NCI-H1048 (cell line): Measurements from ENCODE around the gene DAAM2.

ENCODE experiments used
- DNase-seq: peaks from one replicate; lab custom pipeline; 2025; lab: John Stamatoyannopoulos, UW

DAAM2 gene

DNA sequence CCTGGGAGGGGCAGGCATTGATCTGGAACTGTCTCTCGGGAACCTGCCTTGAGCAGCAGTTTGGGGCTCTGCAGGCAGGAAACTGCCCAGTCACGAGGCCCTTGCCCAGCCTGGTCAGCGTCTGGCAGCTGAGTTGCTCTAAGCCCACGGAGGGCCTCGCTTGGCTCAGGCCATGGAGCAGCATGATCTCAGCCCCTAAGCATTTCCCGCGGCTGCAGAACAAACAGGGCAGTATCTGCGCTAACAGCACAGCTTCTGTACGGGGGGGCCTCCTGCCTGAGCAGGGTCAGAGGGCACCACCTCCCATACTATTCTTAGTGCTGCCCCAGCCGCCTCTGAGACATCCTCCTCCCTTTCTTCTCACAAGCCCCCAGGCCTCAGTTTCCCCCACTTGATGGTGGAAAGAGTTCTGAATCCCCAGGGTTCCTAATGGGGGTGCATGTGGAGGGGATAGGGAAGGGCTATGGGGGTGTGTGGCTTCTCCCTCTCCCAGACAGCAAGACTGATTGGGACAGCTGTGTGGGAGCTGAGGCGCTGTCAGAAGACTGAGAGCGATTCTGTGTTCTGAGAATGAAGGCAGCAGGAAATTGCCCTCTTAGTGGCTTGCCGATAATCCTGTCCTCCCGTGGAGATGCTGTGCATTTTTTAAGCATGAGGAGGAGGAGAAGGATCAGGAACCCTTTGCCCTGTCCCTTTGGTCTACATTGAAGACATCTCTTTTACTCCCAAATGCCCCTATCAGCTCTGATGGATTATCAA lies 95.7 kb downstream of the DAAM2 start:
- DNase-seq: no peak

DNA sequence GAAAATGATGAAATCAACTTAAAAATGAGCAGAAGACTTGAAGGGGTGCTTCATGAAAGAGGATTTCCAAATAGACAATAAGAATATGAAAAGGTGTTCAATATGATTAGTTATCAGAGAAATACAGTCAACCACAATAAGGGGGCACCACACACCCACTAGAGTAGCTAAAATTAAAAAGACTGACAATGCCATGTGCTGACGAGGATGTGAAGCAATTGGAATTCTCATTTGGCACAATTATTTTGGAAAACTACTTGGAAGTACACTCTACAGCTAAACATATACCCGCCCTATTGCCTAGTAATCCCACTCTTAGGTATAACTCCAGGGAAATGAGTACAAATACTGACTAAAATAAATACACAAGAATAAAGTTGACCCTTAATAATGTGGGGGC lies 97.1 kb downstream of the DAAM2 start:
- DNase-seq: no peak

DNA sequence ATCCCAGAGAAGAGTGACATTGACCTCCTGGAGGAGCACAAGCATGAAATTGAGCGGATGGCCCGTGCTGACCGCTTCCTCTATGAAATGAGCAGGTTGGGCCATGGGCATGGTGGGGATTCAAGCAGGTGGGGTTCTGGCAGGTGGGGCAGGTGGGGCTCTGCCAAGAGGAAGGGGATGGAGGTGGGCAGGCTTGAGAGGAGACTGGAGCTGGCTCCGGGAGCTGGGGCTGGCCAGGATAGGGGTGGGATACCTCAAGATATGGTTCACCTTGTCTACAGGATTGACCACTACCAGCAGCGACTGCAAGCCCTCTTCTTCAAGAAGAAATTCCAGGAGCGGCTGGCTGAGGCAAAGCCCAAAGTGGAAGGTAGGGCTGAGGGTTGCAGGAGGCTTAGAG lies 99.2 kb downstream of the DAAM2 start:
- DNase-seq: no peak

DNA sequence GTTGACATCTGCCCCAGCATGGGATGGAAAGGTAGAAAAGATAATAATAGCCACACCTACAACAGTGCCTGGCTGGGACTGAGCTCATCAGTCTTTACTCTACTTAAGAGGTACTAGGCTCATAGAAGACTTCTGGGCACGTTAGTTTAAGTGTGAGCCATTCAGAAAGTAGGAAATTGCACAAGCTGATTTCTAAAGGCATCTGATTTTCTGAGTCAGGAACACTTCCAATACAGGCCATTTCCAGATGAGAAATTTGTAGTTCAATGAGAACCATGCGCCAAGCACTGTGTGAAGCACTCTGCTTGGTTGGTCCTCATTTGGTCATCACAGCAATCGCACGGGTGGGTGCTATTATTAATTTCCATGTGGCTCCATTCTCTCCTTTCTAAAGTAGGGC lies 99.8 kb downstream of the DAAM2 start:
- DNase-seq: no peak

DNA sequence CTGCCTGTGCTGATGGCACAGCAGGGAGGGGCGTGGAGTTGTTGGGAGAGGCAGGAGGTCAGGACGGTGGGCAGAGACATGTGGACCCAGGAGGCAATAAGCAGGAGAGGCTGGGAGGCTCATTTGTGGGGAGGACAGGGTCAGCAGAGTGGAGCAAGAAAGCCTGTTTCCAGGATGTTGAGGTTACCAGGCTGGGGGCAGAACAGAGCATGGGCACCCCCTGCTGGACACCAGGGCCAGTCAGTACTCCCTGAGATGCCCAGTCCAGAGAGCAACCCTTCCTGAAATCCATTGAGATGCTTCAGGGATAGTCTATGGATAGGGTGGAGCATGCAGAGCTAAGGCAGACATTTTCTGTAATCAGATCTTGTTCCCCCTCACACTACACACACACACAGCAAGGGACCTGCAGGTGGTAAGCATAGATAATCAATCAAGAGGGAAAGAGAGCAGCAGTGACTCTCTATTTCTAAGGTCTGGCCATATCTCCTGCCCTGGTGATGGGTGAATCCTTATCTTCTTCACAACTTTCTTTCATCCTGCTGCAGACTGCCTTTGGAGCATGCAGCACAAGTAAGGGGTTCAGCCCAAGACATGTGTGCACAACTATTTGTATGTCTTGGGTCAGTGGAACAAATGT lies 100.4 kb downstream of the DAAM2 start:
- DNase-seq: no peak

DNA sequence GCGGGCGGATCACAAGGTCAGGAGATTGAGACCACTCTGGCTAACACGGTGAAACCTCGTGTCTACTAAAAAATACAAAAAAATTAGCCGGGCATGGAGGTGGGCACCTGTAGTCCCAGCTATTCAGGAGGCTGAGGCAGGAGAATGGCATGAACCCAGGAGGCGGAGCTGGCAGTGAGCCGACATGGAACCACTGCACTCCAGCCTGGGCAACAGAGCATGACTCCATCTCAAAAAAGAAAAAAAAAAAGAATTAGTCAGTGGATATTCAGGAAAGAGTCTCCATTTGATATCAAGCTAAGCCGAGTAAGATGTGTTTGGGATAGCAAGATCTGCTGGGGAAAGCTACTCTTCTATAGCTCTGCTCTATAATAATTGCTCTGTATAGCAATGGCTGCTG lies 101.1 kb downstream of the DAAM2 start:
- DNase-seq: no peak

DNA sequence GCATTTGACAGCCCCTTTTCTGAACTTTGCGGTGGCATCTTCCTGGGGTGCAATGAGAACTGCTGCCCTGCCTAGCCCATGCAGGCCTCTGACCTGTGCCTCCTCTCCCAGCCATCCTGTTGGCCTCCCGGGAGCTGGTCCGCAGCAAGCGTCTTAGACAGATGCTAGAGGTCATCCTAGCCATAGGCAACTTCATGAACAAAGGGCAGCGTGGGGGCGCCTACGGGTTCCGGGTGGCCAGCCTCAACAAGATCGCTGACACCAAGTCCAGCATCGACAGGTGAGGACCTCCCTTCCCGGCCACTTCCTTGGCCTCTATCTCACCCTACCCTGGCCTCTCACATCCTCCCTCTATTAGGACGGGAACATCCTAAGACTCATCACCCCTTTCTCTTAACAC lies 104.5 kb downstream of the DAAM2 start:
- no peak for DNase-seq

DNA sequence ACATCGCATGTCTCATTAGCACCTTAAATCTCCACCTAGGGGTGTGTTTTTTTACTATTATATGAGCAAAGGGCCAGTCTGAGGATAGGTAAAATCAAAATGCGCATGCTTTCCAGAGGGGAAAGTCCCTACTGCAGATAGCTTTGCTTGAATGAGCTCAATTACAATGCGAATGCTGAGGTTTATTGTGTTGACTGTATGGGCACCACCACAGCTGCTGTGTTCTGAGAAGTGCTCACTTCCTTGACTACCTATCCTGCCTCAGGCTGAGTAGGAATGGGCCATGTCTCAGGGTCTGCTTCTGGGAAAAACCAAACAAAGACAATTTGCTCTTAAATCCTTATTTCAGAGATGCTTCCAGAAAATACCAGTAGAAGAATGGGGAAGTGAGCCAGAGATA lies 105.5 kb downstream of the DAAM2 start:
- DNase-seq: no peak

DNA sequence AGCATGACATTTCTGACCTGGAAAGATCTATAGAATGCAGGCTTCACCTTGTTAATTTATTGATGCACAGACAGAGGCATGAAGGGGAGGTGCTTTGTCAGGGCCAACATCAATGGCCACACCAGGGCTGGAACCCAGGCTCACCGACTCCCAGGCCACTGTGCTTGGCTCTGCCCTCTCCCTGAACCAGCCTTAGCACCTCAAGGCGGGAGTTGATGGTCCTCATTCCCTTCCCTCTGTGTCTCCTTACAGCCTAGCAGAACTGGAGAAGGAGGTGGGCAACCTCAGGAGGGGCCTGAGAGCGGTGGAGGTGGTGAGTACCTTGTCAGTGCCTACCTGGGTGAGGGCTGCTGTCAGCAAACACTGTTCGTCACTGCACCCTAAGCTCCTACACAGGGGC lies 106.4 kb downstream of the DAAM2 start:
- no peak for DNase-seq

DNA sequence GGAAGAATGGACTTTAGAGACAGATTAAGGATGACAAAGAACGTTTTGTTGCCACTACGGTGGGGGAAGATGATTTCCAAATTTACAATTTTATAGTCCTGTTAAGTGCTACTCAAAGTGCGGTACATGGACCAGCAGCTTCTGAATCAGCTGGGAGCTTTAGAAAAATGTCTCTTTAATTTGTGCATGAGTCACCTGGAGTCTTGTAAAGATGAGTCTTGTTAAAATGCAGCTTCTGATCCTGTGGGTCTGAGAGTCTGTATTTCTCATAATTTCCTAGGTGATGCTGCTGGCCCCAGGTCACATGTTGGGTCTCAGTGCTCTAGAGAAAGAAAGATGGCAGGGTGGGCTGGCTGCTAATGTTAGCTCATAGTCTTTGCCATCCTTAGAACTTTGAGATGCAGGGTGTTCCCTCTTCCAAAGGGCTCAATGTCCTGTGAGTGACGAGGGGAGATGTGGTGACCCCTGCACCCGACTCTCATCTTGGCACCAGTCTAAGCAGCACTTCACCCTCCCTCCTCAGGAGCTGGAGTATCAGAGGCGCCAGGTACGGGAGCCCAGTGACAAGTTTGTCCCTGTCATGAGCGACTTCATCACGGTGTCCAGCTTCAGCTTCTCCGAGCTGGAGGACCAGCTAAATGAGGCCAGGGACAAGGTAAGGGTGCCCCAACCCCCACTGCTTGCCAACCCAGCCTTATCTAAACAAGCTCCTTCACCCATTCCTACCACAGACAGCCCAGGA lies 107.5 kb downstream of the DAAM2 start:
- DNase-seq: no peak

DNA sequence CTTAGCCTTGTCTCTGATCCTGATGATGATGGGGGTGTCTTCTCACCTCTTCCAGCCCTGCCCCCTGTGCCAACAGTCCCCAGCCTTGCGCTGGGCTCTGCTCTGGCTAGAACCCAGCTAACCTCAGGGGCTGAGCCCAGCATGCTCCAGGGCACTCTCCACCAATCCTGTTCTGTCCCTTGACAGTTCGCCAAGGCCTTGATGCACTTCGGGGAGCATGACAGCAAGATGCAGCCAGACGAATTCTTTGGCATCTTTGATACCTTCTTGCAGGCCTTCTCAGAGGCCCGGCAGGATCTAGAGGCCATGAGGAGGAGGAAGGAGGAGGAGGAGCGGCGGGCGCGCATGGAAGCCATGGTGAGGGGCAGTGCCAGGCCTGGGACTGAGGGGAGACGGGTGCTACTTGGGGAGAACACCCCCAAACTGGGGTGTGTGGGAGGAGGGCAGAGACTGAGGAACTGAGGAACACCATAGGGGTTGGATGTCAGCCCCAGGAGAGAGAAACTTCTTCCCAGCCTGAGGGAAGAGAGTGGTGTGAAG lies 109.0 kb downstream of the DAAM2 start:
- DNase-seq: no peak

DNA sequence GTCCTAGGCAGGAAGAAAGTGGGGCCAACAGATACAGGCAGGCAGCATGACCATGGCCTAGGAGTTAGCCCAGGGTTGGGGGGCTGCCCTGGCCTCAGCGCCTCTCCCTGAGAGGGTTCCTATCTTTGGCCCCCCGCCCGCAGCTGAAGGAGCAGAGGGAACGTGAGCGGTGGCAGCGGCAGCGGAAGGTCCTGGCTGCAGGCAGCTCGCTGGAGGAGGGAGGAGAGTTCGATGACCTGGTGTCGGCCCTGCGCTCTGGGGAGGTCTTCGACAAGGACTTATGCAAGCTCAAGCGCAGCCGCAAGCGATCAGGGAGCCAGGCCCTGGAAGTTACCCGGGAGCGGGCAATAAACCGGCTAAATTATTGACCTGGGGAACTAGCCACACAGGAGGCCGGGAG lies 109.5 kb downstream of the DAAM2 start:
- no peak for DNase-seq

DNA sequence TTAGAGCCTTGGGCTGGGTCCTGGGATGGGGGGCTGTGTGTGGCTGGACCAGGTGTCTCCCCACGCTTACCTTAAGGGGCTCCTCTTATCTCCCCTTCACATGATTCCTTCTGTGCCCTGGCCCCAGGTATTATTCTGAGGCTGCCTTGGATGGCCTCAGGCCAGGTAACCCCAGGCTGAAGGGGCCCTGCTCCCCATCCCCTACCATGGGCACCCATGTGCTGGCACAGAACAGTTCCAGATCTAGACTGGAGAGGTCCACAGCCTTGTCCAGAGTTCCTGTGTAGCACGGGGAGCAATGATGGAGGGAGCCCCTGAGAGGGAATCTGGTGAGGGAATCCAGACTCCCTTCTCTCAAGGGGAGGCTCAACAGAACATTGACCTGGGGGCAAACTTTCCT lies 110.0 kb downstream of the DAAM2 start:
- DNase-seq: no peak

DNA sequence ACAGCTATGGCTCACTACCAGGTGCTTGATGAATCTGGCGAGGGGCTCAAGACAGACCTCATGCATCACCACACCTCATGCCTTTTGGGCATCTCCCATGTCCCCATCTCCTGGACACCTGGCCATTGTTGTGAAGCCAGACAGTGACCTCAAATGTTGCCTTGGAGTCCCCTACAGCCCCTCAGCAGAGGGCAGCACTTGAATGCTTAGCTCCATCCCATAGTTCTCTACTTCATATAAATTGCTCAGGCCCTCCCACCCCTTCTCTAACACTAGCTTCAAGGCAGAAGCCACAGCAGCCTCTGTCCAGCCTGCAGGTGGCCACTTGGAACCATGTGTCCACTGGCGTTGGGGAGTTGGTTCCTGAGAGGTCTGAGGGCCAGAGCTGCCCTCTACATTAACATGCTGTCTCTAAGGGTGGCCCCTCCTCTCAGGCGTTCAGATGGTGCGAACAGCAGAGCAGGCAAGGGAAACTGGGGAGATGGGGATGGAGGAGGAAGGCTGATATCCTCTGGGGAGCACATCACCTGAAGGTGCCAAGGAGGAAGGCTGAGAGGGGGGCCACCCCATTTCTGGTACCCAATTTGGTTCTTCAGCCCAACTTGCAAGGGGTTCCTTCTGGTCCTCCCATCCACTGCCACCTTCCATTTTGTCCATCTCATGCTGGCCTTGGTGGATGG lies 110.8 kb downstream of the DAAM2 start:
- no peak for DNase-seq

DNA sequence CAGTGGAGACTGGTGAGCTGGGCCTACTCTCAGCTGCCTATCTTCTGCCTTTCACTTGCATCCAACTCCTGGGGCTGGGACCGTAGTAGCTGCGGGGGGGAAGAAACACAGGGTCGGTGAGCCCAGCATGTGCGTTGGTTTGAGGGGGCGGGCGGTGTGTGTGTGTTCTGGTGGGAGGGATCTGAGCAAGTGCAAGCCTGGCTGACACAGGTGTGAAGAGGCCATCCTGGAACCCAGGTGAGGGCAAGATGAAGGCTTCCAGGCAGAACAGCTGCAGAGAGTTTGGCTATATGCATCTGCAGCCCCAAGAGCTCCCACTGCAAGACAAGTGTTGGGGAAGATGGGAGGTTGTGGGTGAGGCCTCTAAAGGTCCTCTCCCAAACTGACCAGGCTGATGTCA lies 111.5 kb downstream of the DAAM2 start:
- DNase-seq: no peak

DNA sequence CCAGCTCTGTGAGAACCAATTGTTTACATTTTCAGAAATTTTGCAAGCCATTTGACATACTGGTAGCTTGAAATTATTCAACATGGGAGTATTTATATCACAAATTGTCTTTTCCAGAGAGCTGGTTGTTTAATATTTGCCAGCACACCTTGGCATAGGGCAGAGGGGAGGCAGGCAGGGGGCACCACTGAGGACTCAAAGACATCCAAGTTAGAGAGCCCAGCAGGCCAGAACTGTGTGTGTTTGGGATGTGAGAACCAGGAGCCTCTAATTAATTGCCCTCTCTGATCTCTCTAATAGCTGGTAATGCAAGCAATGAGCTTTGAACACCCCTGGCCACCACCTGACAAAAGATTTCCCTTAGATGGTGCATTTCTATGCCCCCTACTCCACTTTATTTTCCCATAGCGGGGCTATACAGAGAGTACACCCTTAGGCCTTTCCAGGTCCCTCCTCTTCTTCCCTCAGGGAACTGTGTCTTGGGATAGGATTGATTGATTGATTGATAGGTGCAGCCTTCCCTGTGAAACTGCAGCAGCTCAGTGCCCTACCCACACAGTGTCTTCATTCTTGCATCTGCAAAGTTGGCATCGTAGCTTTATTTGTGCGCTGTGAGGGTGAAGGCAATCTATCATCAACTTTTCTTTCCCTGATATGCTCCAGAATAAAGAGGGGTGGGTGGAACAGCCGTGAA lies 112.9 kb downstream of the DAAM2 start:
- no peak for DNase-seq

DNA sequence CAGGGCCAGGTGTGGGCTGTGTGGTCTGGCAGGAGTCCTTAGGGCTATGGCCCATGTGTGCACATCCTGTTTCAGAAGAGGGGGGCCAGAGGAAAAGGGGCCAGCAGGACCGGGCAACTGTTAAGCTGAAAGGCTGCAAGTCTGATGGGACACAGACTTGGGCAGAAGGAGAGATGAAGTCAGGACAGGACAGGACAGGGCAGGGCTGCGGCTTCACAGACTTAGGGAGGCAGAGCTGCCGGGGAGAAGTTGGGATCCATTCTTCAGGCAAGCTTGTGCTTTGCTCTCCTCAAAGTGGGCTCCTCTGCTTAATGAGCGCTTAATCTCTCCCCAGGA lies 113.4 kb downstream of the DAAM2 start:
- no peak for DNase-seq

DNA sequence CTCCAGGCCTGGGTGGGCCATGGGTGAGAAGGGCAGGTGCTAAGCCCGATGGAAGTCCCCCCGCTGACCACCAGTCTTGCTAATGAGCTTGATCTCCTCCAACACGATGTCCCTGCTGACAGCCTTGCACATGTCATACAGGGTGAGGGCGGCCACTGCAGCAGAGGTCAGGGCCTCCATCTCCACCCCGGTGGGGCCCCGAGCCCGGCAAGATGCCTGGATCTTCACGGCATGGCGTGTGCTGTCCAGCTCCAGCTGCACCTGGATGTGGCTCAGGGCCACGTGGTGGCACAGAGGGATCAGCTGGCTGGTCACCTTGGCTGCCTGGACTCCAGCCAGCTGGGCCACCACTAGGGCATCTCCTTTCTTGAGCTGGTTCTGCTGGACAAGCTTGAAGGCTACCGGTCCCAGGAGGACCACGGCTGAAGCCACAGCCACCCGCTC lies 114.2 kb downstream of the DAAM2 start:
- no peak for DNase-seq

DNA sequence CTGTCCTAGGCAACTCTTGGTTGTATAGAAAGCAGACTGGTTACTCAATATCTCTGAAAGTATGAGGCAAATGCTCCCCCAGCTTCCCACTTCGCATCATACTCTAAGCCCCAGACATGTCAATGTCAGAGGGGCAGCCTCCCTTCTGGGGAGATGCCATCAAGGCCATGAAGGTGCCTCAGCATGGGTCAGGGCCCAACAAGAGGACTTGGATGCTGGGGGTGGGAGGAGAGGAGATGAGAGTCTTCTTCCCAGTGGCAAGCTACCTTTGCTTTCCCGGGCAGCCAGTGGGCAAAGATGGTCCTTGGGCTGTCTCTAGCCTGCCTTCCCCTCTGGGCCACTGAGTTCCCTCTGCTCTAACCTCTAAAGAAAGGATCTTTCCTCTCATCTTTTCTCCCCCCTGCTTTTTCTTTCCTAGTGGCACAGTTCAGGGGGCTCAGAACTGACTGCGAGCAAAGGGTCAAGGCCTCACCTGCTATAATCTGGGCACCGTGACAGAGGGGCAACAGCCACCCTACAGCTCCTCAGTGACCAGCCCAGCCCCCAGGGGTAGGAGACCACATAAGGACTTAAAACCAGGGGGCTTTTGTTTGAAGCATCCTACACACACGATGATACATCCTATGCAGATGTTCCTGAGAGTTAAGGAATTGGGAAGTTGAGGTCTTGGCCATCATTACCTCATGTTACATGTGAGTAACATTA lies 115.8 kb downstream of the DAAM2 start:
- DNase-seq: no peak

DNA sequence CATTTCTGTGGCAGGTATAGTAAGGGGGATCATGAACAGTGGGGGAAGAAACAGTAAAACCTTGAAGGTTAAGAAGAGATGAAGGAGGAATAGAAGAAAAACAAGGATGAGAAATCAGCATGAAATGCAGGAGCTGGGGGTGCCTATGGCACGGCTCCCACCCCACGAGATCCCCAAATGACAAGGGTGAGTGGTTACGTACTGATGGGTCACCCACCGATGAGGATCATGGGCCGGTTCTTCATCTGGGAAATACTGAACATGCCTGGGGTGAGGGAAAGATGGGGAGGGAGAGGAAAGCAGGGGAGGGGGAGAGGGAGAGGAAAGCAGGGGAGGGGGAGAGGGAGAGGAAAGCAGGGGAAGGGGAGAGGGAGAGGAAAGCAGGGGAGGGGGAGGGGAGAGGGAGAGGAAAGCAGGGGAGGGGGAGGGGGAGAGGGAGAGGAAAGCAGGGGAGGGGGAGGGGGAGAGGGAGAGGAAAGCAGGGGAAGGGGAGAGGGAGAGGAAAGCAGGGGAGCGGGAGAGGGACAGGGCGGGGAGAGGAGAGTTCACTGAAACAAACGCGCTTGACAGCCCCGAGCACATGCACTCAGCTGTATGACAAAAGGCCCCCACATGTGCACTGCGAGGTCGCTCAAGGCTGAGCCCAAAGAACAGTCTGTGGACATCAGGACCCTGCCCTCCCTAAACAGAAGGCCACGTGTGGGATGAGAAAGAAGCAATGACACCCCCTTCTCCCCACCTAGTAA lies 116.8 kb downstream of the DAAM2 start:
- DNase-seq: no peak

DNA sequence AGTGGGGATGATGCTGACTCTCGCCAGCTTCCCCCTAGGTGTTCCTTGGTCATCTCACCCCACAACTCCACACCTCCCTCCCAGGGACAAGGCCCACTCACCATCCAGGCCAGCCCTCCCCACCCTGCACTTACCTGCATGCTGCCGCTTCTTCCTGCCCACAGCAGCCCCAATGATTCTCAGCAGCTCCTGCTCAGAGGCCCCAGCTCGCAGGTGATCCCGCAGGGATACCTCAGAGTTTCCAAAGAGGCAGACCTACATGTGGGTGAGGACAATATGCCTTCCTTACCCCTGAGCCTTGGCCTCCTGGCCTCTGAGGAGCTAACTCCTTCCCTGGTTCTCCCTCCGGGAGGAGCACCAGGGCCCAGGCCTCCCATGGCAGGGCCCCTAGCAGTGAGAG lies 117.5 kb downstream of the DAAM2 start:
- no peak for DNase-seq
